Endothelial cell of umbilical vein (primary cell): ENCODE results near the gene DGLUCY. TPM values are rescaled to one million over a fixed set of nuclear protein-coding genes. Genes with fewer than 3 reads are reported as not detected.

Experiments used
- BruUV-seq: library from RNA; stranded (reverse); fragments of 400-500 nt; replicated peaks from 2 replicates; lab custom pipeline; 2021; lab: Mats Ljungman, UMichigan
- CTCF ChIA-PET: fragments of 300-600, 350-600 bp; sonication (Branson Sonifier 250); formaldehyde crosslinking; loops from one replicate; lab custom pipeline; 2021; ENCODE audit warnings: antibody characterized with exemption, inconsistent platforms; lab: Charles Lee
- POLR2A ChIA-PET: fragments of 300-600, 350-600 bp; sonication (Branson Sonifier 250); formaldehyde crosslinking; loops from one replicate; lab custom pipeline; 2021; ENCODE audit warnings: antibody characterized with exemption, inconsistent platforms; lab: Charles Lee
- DNase-seq: peaks from one replicate; pipeline ENCODE4 v3.0.0-alpha.2; 2011; ENCODE audit warnings: low read depth, low spot score
- FAIRE-seq: peaks from 2 replicates; lab custom pipeline; 2011; peaks lifted over from hg19 to GRCh38; lab: Jason Lieb, UNC
- H2AFZ ChIP-seq: 2 replicates; pipeline ENCODE4 v1.6.0; 2012; ENCODE audit warnings: low read depth, low read length, control low read depth, inconsistent platforms
- H3K27ac ChIP-seq: 2 replicates; pipeline ENCODE4 v1.5.1; 2011; ENCODE audit warnings: low read depth, mild to moderate bottlenecking, control low read depth, low read length, moderate library complexity; ENCODE audit not compliant: insufficient read depth
- H3K27me3 ChIP-seq, 2 experiments: 2 replicates each; pipeline versions ENCODE4 v1.6.0 to v1.6.1; 2011; ENCODE audit warnings: low read length in 2 of 2, mixed read lengths in 1 of 2; ENCODE audit not compliant: control insufficient read depth in 2 of 2, insufficient read depth in 2 of 2
- H3K36me3 ChIP-seq, 2 experiments: 2 replicates in 1 of 2; 3 replicates in 1 of 2; pipeline ENCODE4 v1.5.1; 2011; ENCODE audit warnings: low read length in 2 of 2, mild to moderate bottlenecking in 1 of 2, moderate library complexity in 1 of 2; ENCODE audit not compliant: control insufficient read depth in 2 of 2, insufficient read depth in 2 of 2; ENCODE audit errors: extremely low read depth in 1 of 2
- H3K4me1 ChIP-seq: 3 replicates; pipeline ENCODE4 v1.5.1; 2011; ENCODE audit warnings: mild to moderate bottlenecking, low read length; ENCODE audit not compliant: control insufficient read depth, insufficient read depth; ENCODE audit errors: extremely low read depth
- H3K4me2 ChIP-seq: 2 replicates; pipeline ENCODE4 v1.6.1; 2011; ENCODE audit warnings: low read length, control low read depth, mixed read lengths; ENCODE audit not compliant: insufficient read depth
- H3K4me3 ChIP-seq, 3 experiments: fragments of 200-600 bp in 1 of 3; sonication (generic), shearing (Covaris generic) in 1 of 3; replicated peaks in 1 of 3; 2 replicates each; pipeline ENCODE4 v1.5.1; 2011 to 2016; ENCODE audit warnings: control low read depth in 3 of 3, low read length in 3 of 3, mild to moderate bottlenecking in 2 of 3, inconsistent platforms in 1 of 3, low read depth in 1 of 3, moderate library complexity in 1 of 3; ENCODE audit not compliant: insufficient read depth in 1 of 3
- H3K79me2 ChIP-seq: 2 replicates; pipeline ENCODE4 v1.6.0; 2012; ENCODE audit warnings: low read length, inconsistent platforms; ENCODE audit not compliant: control insufficient read depth, insufficient read depth
- H3K9ac ChIP-seq: replicated peaks from 2 replicates; pipeline ENCODE3; 2011; ENCODE audit warnings: low read length, control low read depth; ENCODE audit not compliant: insufficient read depth; ENCODE audit errors: extremely low read depth
- H3K9me1 ChIP-seq: replicated peaks from 3 replicates; pipeline ENCODE4 v1.6.0; 2011; ENCODE audit warnings: mild to moderate bottlenecking, low read length; ENCODE audit not compliant: control insufficient read depth, insufficient read depth; ENCODE audit errors: extremely low read depth
- H3K9me3 ChIP-seq: replicated peaks from 2 replicates; pipeline ENCODE4 v1.5.1; 2012; ENCODE audit warnings: low read length, inconsistent platforms; ENCODE audit not compliant: control insufficient read depth, insufficient read depth
- H4K20me1 ChIP-seq: replicated peaks from 2 replicates; pipeline ENCODE3; 2011; ENCODE audit warnings: mild to moderate bottlenecking, low read length; ENCODE audit not compliant: control insufficient read depth, insufficient read depth; ENCODE audit errors: extremely low read depth
- CTCF ChIP-seq, 2 donors: IDR thresholded peaks; 1 replicate in 1 of 2; 2 replicates in 1 of 2; pipeline ENCODE4 v1.5.1; 2011; ENCODE audit warnings: low read length in 2 of 2, mild to moderate bottlenecking in 2 of 2, moderate library complexity in 2 of 2, control low read depth in 1 of 2, inconsistent platforms in 1 of 2, low read depth in 1 of 2; ENCODE audit not compliant: insufficient read depth in 1 of 2; ENCODE audit errors: extremely low read depth in 1 of 2
- EZH2 ChIP-seq: IDR thresholded peaks from 2 replicates; pipeline ENCODE4 v1.6.1; 2012; ENCODE audit warnings: borderline replicate concordance, low read depth, mild to moderate bottlenecking, moderate library complexity, low read length, inconsistent platforms; ENCODE audit not compliant: severe bottlenecking
- FOS ChIP-seq: IDR thresholded peaks from 2 replicates; pipeline ENCODE4 v1.6.1; 2011; ENCODE audit warnings: mild to moderate bottlenecking, low read length, moderate library complexity, borderline replicate concordance; ENCODE audit not compliant: insufficient read depth
- GATA2 ChIP-seq: IDR thresholded peaks from 2 replicates; pipeline ENCODE4 v1.7.0; 2011; ENCODE audit warnings: low read depth, mild to moderate bottlenecking, moderate library complexity, mixed read lengths, low read length; ENCODE audit not compliant: insufficient read length, insufficient read depth
- JUN ChIP-seq: IDR thresholded peaks from 2 replicates; pipeline ENCODE4 v1.6.1; 2011; ENCODE audit warnings: borderline replicate concordance, low read depth; ENCODE audit not compliant: insufficient read length, insufficient read depth
- MAX ChIP-seq: IDR thresholded peaks from 2 replicates; pipeline ENCODE4 v1.6.1; 2011; ENCODE audit not compliant: insufficient read depth, insufficient read length
- MYC ChIP-seq: IDR thresholded peaks from one replicate; pipeline ENCODE4 v1.6.1; 2011; ENCODE audit warnings: mild to moderate bottlenecking, low read depth, low read length
- POLR2A ChIP-seq: IDR thresholded peaks from 2 replicates; pipeline ENCODE4 v1.6.1; 2012; ENCODE audit warnings: low read depth, mild to moderate bottlenecking, control low read depth, low read length
- POLR2AphosphoS5 ChIP-seq: IDR thresholded peaks from 2 replicates; pipeline ENCODE4 v1.6.1; 2012; ENCODE audit warnings: low read depth, mild to moderate bottlenecking, control low read depth, low read length, moderate library complexity; ENCODE audit not compliant: insufficient read depth
- dilution Hi-C: fragments of 300-500 bp; cut with MboI; formaldehyde crosslinking; loops from one replicate; pipeline ENCODE4 v1.15.0; 2019; ENCODE audit warnings: low sequenced_read_pairs; ENCODE audit not compliant: extremely low pct_ligation_motif_present
- intact Hi-C: fragments of 100-400 bp; cut with micrococcal nuclease; formaldehyde crosslinking; loops from one replicate; pipeline ENCODE4 v1.10.0; 2022
- polyA plus RNA-seq, 4 experiments: library from polyadenylated mRNA; depleted of rRNA in 3 of 4; stranded (reverse) in 3 of 4; unstranded in 1 of 4; fragments of >200 nt; gene quantifications; 2 replicates each; pipeline versions ENCODE4 v1.2.1 to v1.2.3, GENCODE V29; 2011 to 2012; ENCODE audit warnings: missing spikeins in 1 of 4
- total RNA-seq: library from RNA; stranded (reverse); gene quantifications from 2 replicates; pipeline ENCODE4 v1.2.3, GENCODE V29; 2021

DGLUCY gene
- total and polyA plus RNA-seq, 2 donors (not counting 3 experiments of a cell fraction or from before 2014, with no cell fraction given): 40.9 to 65.6 TPM

GRCh38 chr14:91078095-91078737, 35.7 kb upstream of the DGLUCY start:
- Histone ChIP-seq H2AFZ (no peak overlapping the region), H3K27ac (no peak overlapping the region), H3K4me3 (no peak overlapping the region), H4K20me1 (no peaks in the 10 kb centered on the region), H3K36me3 (no peaks in the 10 kb centered on the region), H3K9me1 (no peaks in the 10 kb centered on the region), H3K79me2 (no peaks in the 10 kb centered on the region), H3K4me1 (no peaks in the 10 kb centered on the region), H3K9ac (no peak overlapping the region), H3K4me2 (no peak overlapping the region), H3K27me3 (no peaks in the 10 kb centered on the region), H3K9me3 (no peaks in the 10 kb centered on the region)
- ChIA-PET POLR2A (no interaction called here), CTCF (interaction anchor here (1.0 to 1.3 kb wide), 2 partner anchors 19 to 23 kb away, joined by 3 read pairs; no protein-coding TSS in a partner anchor)
- DNase-seq (no peak), FAIRE-seq (no peak)
- intact Hi-C loops (no loop called here), dilution Hi-C loops (no loop called here)
- no TSS peak for BruUV-seq
- TF ChIP-seq JUN (no peak), GATA2 (no peak), MAX (no peak), FOS (no peak), EZH2 (no peak), MYC (no peak), POLR2A (no peak), CTCF (IDR thresholded peaks at IDR 0.05; ENCODE audit: extremely low read depth in 1 of 2, insufficient read depth in 1 of 2, low read depth in 1 of 2, low read length in 2 of 2) (no peak), POLR2AphosphoS5 (no peak)
